ENCODE measurements around the gene PEAK1.

Gene PEAK1

GRCh38 chr15:77057685-77058084 lies 362.2 kb downstream of the PEAK1 start:
- Histone ChIP-seq H3K27ac (no peak overlapping the region; the same call in 1 of the 2 replicates), H3K36me3 (ENCODE audit: insufficient read depth) (no peaks in the 10 kb centered on the region), H3K79me2 (ENCODE audit: insufficient read depth, low read depth) (peaks cover 85% of the 10 kb centered on the region), H4K20me1 (ENCODE audit: insufficient read depth) (no peaks in the 10 kb centered on the region), H3K9ac (no peak overlapping the region), H3K4me2 (peak overlapping the region; percentile 13; the same call in 1 of the 2 replicates), H3K4me1 (ENCODE audit: low read depth, poor library complexity, severe bottlenecking) (peaks cover 77% of the 10 kb centered on the region), H3K4me3 (IDR thresholded peaks at IDR 0.05; ENCODE audit: insufficient read depth, low read depth, low read length) (no peak overlapping the region), H3K27me3 (ENCODE audit: insufficient read depth, low read depth) (no peaks in the 10 kb centered on the region), H2AFZ (ENCODE audit: low read depth) (no peak overlapping the region)
- no peak for TF ChIP-seq CTCF (conservative IDR thresholded peaks at IDR 0.05; ENCODE audit: low read depth, low read length)

GRCh38 chr15:77057072-77057471 lies 362.8 kb downstream of the PEAK1 start:
- Histone ChIP-seq H3K79me2 (ENCODE audit: insufficient read depth, low read depth) (peaks cover 79% of the 10 kb centered on the region), H3K27ac (no peak overlapping the region), H3K9ac (no peak overlapping the region), H3K4me3 (IDR thresholded peaks at IDR 0.05; ENCODE audit: insufficient read depth, low read depth, low read length) (no peak overlapping the region), H3K27me3 (ENCODE audit: insufficient read depth, low read depth) (no peaks in the 10 kb centered on the region), H2AFZ (ENCODE audit: low read depth) (no peak overlapping the region), H3K4me2 (peak overlapping the region; percentile 13; the same call in 1 of the 2 replicates), H4K20me1 (ENCODE audit: insufficient read depth) (no peaks in the 10 kb centered on the region), H3K4me1 (ENCODE audit: low read depth, poor library complexity, severe bottlenecking) (peaks cover 71% of the 10 kb centered on the region), H3K36me3 (ENCODE audit: insufficient read depth) (no peaks in the 10 kb centered on the region; the same call in 1 of the 2 replicates)
- no peak for TF ChIP-seq CTCF (conservative IDR thresholded peaks at IDR 0.05; ENCODE audit: low read depth, low read length)

GRCh38 chr15:77053709-77054108 lies 366.2 kb downstream of the PEAK1 start:
- H3K36me3 ChIP-seq (ENCODE audit: insufficient read depth), result no peaks in the 10 kb centered on the region; the same call in 1 of the 2 replicates
- peaks cover 45% of the 10 kb centered on the region for H3K4me1 ChIP-seq (ENCODE audit: low read depth, poor library complexity, severe bottlenecking)
- H3K79me2 ChIP-seq (ENCODE audit: insufficient read depth, low read depth), result peaks cover 48% of the 10 kb centered on the region
- H3K4me2 ChIP-seq, result no peak overlapping the region
- no peak overlapping the region for H2AFZ ChIP-seq (ENCODE audit: low read depth)
- H3K27ac ChIP-seq, result no peak overlapping the region
- H3K4me3 ChIP-seq (IDR thresholded peaks at IDR 0.05; ENCODE audit: insufficient read depth, low read depth, low read length), result no peak overlapping the region
- TF ChIP-seq CTCF (conservative IDR thresholded peaks at IDR 0.05; ENCODE audit: low read depth, low read length), result no peak
- no peaks in the 10 kb centered on the region for H3K27me3 ChIP-seq (ENCODE audit: insufficient read depth, low read depth)
- H3K9ac ChIP-seq, result no peak overlapping the region
- no peaks in the 10 kb centered on the region for H4K20me1 ChIP-seq (ENCODE audit: insufficient read depth)

- Histone ChIP-seq H3K36me3 (ENCODE audit: insufficient read depth) (no peaks in the 10 kb centered on the region; the same call in 1 of the 2 replicates), H3K27me3 (ENCODE audit: insufficient read depth, low read depth) (no peaks in the 10 kb centered on the region), H3K4me3 (IDR thresholded peaks at IDR 0.05; ENCODE audit: insufficient read depth, low read depth, low read length) (no peak overlapping the region), H3K27ac (no peak overlapping the region), H3K4me2 (no peak overlapping the region), H3K9ac (no peak overlapping the region), H3K79me2 (ENCODE audit: insufficient read depth, low read depth) (peaks cover 37% of the 10 kb centered on the region), H3K4me1 (ENCODE audit: low read depth, poor library complexity, severe bottlenecking) (peaks cover 33% of the 10 kb centered on the region), H2AFZ (ENCODE audit: low read depth) (no peak overlapping the region), H4K20me1 (ENCODE audit: insufficient read depth) (no peaks in the 10 kb centered on the region)
- TF ChIP-seq CTCF (conservative IDR thresholded peaks at IDR 0.05; ENCODE audit: low read depth, low read length), result no peak
Observed at GRCh38 chr15:77052556-77052955, 367.3 kb downstream of the PEAK1 start.

Measured in KMS-11 (cell line).